Gastroesophageal sphincter (tissue), 4 donors: ENCODE results near the gene RALGPS1. TPM values are rescaled to one million over a fixed set of nuclear protein-coding genes. Genes with fewer than 3 reads are reported as not detected.

Source experiments
- ATAC-seq: fragments of 150-250 bp; one replicate; pipeline ENCODE4 v1.9.1; 2016; ENCODE audit warnings: mild to moderate bottlenecking, moderate library complexity
- H3K27ac ChIP-seq, 4 donors: fragments of 200-600 bp; sonication (generic) in 3 of 4; 1 replicate in 3 of 4; 2 replicates in 1 of 4; pipeline ENCODE4 v1.5.1; 2016 to 2019
- H3K27me3 ChIP-seq: fragments of 200-600 bp; sonication (generic); one replicate; pipeline ENCODE4 v1.5.1; 2019
- H3K36me3 ChIP-seq, 2 donors: fragments of 200-600 bp; sonication (generic); one replicate each; pipeline ENCODE4 v1.5.1; 2019; ENCODE audit warnings: control low read depth in 1 of 2
- H3K4me1 ChIP-seq, 3 donors: fragments of 200-600 bp; sonication (generic); 1 replicate in 2 of 3; 2 replicates in 1 of 3; pipeline ENCODE4 v1.5.1; 2016 to 2019; ENCODE audit warnings: control low read depth in 2 of 3
- H3K4me3 ChIP-seq, 2 donors: fragments of 200-600 bp; sonication (generic); one replicate each; pipeline ENCODE4 v1.5.1; 2019; ENCODE audit warnings: mild to moderate bottlenecking in 1 of 2, moderate library complexity in 1 of 2
- H3K9me3 ChIP-seq, 3 donors: fragments of 200-600 bp; sonication (generic); one replicate each; pipeline ENCODE4 v1.5.1; 2017 to 2019; ENCODE audit warnings: control low read depth in 2 of 3
- EP300 ChIP-seq: sonication (generic); formaldehyde crosslinking; IDR thresholded peaks from one replicate; pipeline ENCODE4 v1.6.1; 2017; ENCODE audit warnings: antibody characterized with exemption, mild to moderate bottlenecking
- POLR2A ChIP-seq, 2 donors: fragments of 450-650 bp; IDR thresholded peaks; one replicate each; pipeline ENCODE4 v1.6.1; 2017; ENCODE audit warnings: antibody characterized with exemption in 2 of 2, mild to moderate bottlenecking in 2 of 2, moderate library complexity in 1 of 2
- POLR2AphosphoS5 ChIP-seq: sonication (generic); formaldehyde crosslinking; IDR thresholded peaks from one replicate; pipeline ENCODE4 v1.6.1; 2017; ENCODE audit warnings: antibody characterized with exemption
- WGBS, 2 donors: methylation state at CpG; one replicate each; pipeline ENCODE4 v1.1.5; 2018; ENCODE audit warnings: low coverage in 1 of 2; 5-methylcytosine and 5-hydroxymethylcytosine counted together
- total RNA-seq, 4 donors: library from RNA; depleted of rRNA; stranded (reverse); fragments of >200 nt; gene quantifications; one replicate each; pipeline ENCODE4 v1.1.0, GENCODE V29; 2016
- TF ChIP-seq, protein P1 (sequence below), 4 experiments: fragments of 200-600 bp in 2 of 4; fragments of 450-650 bp in 2 of 4; sonication (generic) in 1 of 4; IDR thresholded peaks; one replicate each; pipeline ENCODE4 v1.5.1; 2017 to 2019; ENCODE audit warnings: antibody characterized with exemption in 4 of 4, mild to moderate bottlenecking in 2 of 4, moderate library complexity in 2 of 4

The RALGPS1 gene
- total RNA-seq, 4 donors from 2014 or later: 5.9 to 17.4 (median 11.3) TPM

DNA sequence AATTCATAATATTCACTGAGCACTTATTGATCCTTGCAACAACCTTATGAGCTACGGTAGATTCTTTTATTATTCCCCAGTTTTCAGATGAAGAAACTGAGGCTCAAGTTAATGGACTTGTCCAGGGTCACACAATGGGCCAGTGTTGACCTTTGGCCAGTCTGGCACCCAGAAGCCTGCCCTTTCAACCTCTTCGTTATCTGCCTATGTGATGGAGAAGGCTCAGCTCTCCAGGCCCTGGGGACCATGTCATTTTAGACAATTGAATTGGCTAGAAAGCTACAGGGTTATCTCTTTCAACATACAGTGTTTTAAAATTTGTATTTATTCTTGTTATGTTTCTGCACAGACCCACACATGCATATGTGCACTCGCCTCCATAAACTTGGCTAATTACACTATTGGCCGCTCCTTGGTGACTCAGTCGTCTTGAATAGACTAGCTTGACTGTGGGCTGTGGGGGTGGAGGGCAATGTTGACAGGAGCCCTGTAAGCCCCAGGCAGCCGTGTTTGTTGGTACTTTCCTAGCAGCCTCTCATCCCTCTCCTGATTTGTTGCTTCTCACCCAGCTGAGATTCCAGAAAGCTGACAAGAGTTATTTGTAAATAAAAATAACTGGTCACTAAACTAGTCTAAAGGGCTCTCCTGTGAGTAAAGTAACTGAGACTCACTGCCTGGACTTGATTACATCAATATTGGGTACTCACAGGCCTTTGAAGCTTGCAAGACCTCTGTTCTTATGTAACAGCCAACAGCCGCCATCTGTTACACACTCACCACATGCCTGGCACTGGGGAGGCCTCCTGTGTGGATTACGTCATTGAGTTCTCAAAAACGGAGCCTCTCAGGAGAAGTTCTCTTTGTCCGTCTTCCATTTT is 216.3 kb downstream of the RALGPS1 start:
- peaks cover 3 to 90% (median 36%) of the 10 kb centered on the region in 3 donors for H3K4me1 ChIP-seq
- 60 to 87% methylated on average over 3 to 9 of the region's 10 CpGs for WGBS, 2 donors
- H3K9me3 ChIP-seq: no peaks in the 10 kb centered on the region
- no peaks in the 10 kb centered on the region for H3K27me3 ChIP-seq
- peak overlapping the region; percentile 37 to 91 (median 86) for H3K27ac ChIP-seq
- no peaks in the 10 kb centered on the region for H3K36me3 ChIP-seq
- TF ChIP-seq, protein P1, sequence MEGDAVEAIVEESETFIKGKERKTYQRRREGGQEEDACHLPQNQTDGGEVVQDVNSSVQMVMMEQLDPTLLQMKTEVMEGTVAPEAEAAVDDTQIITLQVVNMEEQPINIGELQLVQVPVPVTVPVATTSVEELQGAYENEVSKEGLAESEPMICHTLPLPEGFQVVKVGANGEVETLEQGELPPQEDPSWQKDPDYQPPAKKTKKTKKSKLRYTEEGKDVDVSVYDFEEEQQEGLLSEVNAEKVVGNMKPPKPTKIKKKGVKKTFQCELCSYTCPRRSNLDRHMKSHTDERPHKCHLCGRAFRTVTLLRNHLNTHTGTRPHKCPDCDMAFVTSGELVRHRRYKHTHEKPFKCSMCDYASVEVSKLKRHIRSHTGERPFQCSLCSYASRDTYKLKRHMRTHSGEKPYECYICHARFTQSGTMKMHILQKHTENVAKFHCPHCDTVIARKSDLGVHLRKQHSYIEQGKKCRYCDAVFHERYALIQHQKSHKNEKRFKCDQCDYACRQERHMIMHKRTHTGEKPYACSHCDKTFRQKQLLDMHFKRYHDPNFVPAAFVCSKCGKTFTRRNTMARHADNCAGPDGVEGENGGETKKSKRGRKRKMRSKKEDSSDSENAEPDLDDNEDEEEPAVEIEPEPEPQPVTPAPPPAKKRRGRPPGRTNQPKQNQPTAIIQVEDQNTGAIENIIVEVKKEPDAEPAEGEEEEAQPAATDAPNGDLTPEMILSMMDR (IDR thresholded peaks at IDR 0.05): no peak
- TF ChIP-seq POLR2A (IDR thresholded peaks at IDR 0.05) (no peak), POLR2AphosphoS5 (peak; percentile 88), EP300 (no peak)
- no peak overlapping the region for H3K4me3 ChIP-seq
- ATAC-seq: peak; percentile 61

DNA sequence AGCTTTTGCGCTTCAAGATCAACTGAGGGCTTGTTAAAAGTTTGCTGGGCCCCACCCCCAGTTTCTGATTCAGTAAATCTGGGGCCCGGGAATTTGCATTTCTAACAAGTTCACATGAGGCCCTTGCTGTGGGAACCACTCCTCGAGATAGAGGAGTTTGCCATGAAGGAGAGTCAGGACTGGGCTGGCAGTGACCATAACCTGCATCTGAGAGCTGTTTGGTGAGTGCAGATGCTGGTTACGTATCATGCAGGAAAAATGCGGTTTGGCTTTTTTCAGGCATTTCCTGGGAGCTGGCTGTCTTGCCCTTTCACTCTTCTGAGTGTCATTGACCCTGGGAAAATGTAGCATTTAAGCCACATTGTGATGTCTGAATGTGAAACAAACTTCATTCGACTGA is 217.3 kb downstream of the RALGPS1 start:
- H3K27me3 ChIP-seq: no peaks in the 10 kb centered on the region
- no peak for ATAC-seq
- no peak overlapping the region for H3K4me3 ChIP-seq
- TF ChIP-seq POLR2A (IDR thresholded peaks at IDR 0.05) (no peak), EP300 (no peak), POLR2AphosphoS5 (peak; percentile 30)
- TF ChIP-seq, protein P1 (IDR thresholded peaks at IDR 0.05): no peak
- H3K9me3 ChIP-seq: no peaks in the 10 kb centered on the region
- H3K36me3 ChIP-seq: no peaks in the 10 kb centered on the region
- H3K27ac ChIP-seq: peak overlapping the region; percentile 37 to 91 (median 86)
- H3K4me1 ChIP-seq: peaks cover 3 to 90% (median 42%) of the 10 kb centered on the region in 3 donors
- 57 to 75% methylated on average over 1 to 6 of the region's 6 CpGs for WGBS, 2 donors

DNA sequence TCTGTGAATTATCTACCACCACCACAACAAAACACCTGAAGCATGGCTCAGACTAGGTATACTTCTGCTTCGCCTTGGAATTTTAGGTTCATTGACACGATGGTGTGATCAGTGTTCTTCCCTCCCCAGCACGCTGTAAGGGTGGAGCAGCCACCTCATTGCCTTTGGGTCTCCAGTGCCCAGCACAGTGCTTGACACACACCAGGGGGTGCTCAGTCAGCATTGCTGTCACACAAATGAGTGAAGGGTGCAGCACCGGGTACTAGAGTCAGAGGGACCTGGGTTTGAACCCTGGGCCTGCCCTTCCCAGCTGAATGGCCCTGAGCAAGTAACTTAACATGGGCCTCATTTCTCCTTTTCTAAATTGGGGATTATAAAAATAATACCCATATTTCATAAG is 217.8 kb downstream of the RALGPS1 start:
- ATAC-seq: no peak
- peak overlapping the region in 3 of 4 donors; percentile 84 to 91 (median 87) for H3K27ac ChIP-seq
- peaks cover 3 to 89% (median 42%) of the 10 kb centered on the region in 3 donors for H3K4me1 ChIP-seq
- no peaks in the 10 kb centered on the region for H3K27me3 ChIP-seq
- no peaks in the 10 kb centered on the region for H3K36me3 ChIP-seq
- TF ChIP-seq POLR2A (IDR thresholded peaks at IDR 0.05) (no peak), EP300 (no peak)
- TF ChIP-seq, protein P1 (IDR thresholded peaks at IDR 0.05): no peak
- H3K4me3 ChIP-seq: no peak overlapping the region
- no peaks in the 10 kb centered on the region for H3K9me3 ChIP-seq
- 90 to 100% methylated on average over 2 to 4 of the region's 4 CpGs for WGBS, 2 donors

GRCh38 chr9:127132921-127133647 is 218.5 kb downstream of the RALGPS1 start:
- ATAC-seq: no peak
- no peak overlapping the region for H3K4me3 ChIP-seq
- no peaks in the 10 kb centered on the region for H3K9me3 ChIP-seq
- H3K4me1 ChIP-seq: peaks cover 3 to 88% (median 42%) of the 10 kb centered on the region in 3 donors
- 0 to 49% methylated on average over 1 to 12 of the region's 15 CpGs for WGBS, 2 donors
- no peaks in the 10 kb centered on the region for H3K36me3 ChIP-seq
- TF ChIP-seq POLR2A (IDR thresholded peaks at IDR 0.05) (no peak), EP300 (no peak), POLR2AphosphoS5 (no peak)
- TF ChIP-seq, protein P1 (IDR thresholded peaks at IDR 0.05): no peak
- H3K27ac ChIP-seq: peak overlapping the region; percentile 56 to 91 (median 86)
- H3K27me3 ChIP-seq: no peaks in the 10 kb centered on the region
